Measurements from ENCODE around the gene LRRC45.

GRCh38 chr17:82041144-82041814 is 18.2 kb downstream of the LRRC45 start:
- no peak for TF ChIP-seq CTCF (conservative IDR thresholded peaks at IDR 0.05 in 1 of 2, IDR thresholded peaks at IDR 0.05 in 1 of 2; ENCODE audit: extremely low read depth in 1 of 2, insufficient read depth in 1 of 2, low read depth in 1 of 2, low read length in 2 of 2)
- no peak for TF ChIP-seq EZH2 (IDR thresholded peaks at IDR 0.05; ENCODE audit: borderline replicate concordance, low read length)
